Sigmoid colon (tissue), 7 donors: ENCODE data around the gene FICD. TPM values are rescaled to one million over a fixed set of nuclear protein-coding genes. Genes with fewer than 3 reads are reported as not detected.

ENCODE experiments used
- DNase-seq: peaks from one replicate; pipeline ENCODE4 v3.0.0-alpha.2; 2019
- H3K27ac ChIP-seq, 4 donors: fragments of 200-600 bp; sonication (generic); one replicate each; pipeline ENCODE4 v1.5.1; 2016 to 2019; ENCODE audit warnings: mild to moderate bottlenecking in 1 of 4
- H3K27me3 ChIP-seq, 3 donors: fragments of 200-600 bp; sonication (generic); one replicate each; pipeline ENCODE4 v1.5.1; 2019; ENCODE audit warnings: mild to moderate bottlenecking in 1 of 3
- H3K36me3 ChIP-seq, 4 donors: fragments of 200-600 bp; sonication (generic); one replicate each; pipeline ENCODE4 v1.5.1; 2016 to 2019
- H3K4me1 ChIP-seq, 4 donors: fragments of 200-600 bp; sonication (generic); one replicate each; pipeline ENCODE4 v1.5.1; 2017 to 2019
- H3K4me3 ChIP-seq, 4 donors: fragments of 200-600 bp; sonication (generic); one replicate each; pipeline ENCODE4 v1.5.1; 2017 to 2019; ENCODE audit warnings: mild to moderate bottlenecking in 2 of 4, moderate library complexity in 1 of 4
- H3K9me3 ChIP-seq, 4 donors: fragments of 200-600 bp in 3 of 4; sonication (generic) in 3 of 4; one replicate each; pipeline versions ENCODE4 v1.5.1 to v1.6.1; 2013 to 2019
- CTCF ChIP-seq, 4 experiments: fragments of 450-650 bp in 3 of 4; fragments of 200-600 bp in 1 of 4; IDR thresholded peaks; one replicate each; pipeline ENCODE4 v1.5.1; 2016 to 2019; ENCODE audit warnings: antibody characterized with exemption in 4 of 4, mild to moderate bottlenecking in 3 of 4, moderate library complexity in 2 of 4
- EP300 ChIP-seq, 4 donors: sonication (generic); formaldehyde crosslinking; IDR thresholded peaks; one replicate each; pipeline ENCODE4 v1.6.1; 2017; ENCODE audit warnings: antibody characterized with exemption in 4 of 4
- POLR2A ChIP-seq, 2 donors: fragments of 450-650 bp; IDR thresholded peaks; one replicate each; pipeline ENCODE4 v1.6.1; 2016; ENCODE audit warnings: antibody characterized with exemption in 2 of 2, mild to moderate bottlenecking in 2 of 2, moderate library complexity in 2 of 2
- POLR2AphosphoS5 ChIP-seq, 4 donors: sonication (generic); formaldehyde crosslinking; IDR thresholded peaks; one replicate each; pipeline ENCODE4 v1.6.1; 2017; ENCODE audit warnings: antibody characterized with exemption in 4 of 4
- WGBS, 2 donors: extraction: QIAGEN DNeasy Blood & Tissue Kit; methylation state at CpG; one replicate each; pipeline ENCODE4 v1.1.7; 2013; 5-methylcytosine and 5-hydroxymethylcytosine counted together
- intact Hi-C: fragments of 100-400 bp; cut with DNase I; formaldehyde crosslinking; loops from one replicate; pipeline ENCODE4 v1.15.1; 2023
- polyA plus RNA-seq, 3 donors: library from polyadenylated mRNA; stranded (reverse); fragments of 200-250 nt; gene quantifications; one replicate each; pipeline ENCODE4 v1.2.3, GENCODE V29; 2013
- total RNA-seq, 4 donors: library from RNA; depleted of rRNA; stranded (reverse); fragments of >200 nt; gene quantifications; one replicate each; pipeline ENCODE4 v1.1.0, GENCODE V29; 2016
- donor health status: healthy with polysubstance abuse.
- donor health status: Bipolar disorder and iron deficiency.
- donor health status: healthy.

Gene FICD
- total and polyA plus RNA-seq, 7 donors: 1.2 to 5.4 (median 3.2) TPM; not detected in 1

- H3K4me1 ChIP-seq: peaks cover 0 to 19% (median 16%) of the 10 kb centered on the region in 4 donors
- intact Hi-C loops: loop anchor here (10.0 kb wide), 1 partner anchor 832 kb away; the partner anchor contains the start of gene PWP1
- H3K4me3 ChIP-seq: no peak overlapping the region
- H3K36me3 ChIP-seq: peaks cover 0 to 42% (median 25%) of the 10 kb centered on the region in 4 donors
- WGBS, 2 donors: 91 to 92% methylated on average over 23 of the region's 23 CpGs
- DNase-seq: no peak
- H3K9me3 ChIP-seq: no peaks in the 10 kb centered on the region
- no peaks in the 10 kb centered on the region for H3K27me3 ChIP-seq
- TF ChIP-seq CTCF (IDR thresholded peaks at IDR 0.05) (no peak), POLR2AphosphoS5 (IDR thresholded peaks at IDR 0.05) (no peak), POLR2A (IDR thresholded peaks at IDR 0.05) (no peak), EP300 (IDR thresholded peaks at IDR 0.05) (no peak)
- H3K27ac ChIP-seq: no peak overlapping the region
Measured at GRCh38 chr12:108516511-108517275, 1.6 kb downstream of the FICD start.

GRCh38 chr12:108517288-108518100, 2.4 kb downstream of the FICD start:
- H3K4me1 ChIP-seq: peaks cover 0 to 16% (median 12%) of the 10 kb centered on the region in 4 donors
- TF ChIP-seq POLR2A (IDR thresholded peaks at IDR 0.05): no peak
- TF ChIP-seq CTCF (IDR thresholded peaks at IDR 0.05): no peak
- TF ChIP-seq EP300 (IDR thresholded peaks at IDR 0.05): no peak
- no peak for TF ChIP-seq POLR2AphosphoS5 (IDR thresholded peaks at IDR 0.05)
- 90 to 92% methylated on average over 12 of the region's 12 CpGs for WGBS, 2 donors
- no peak overlapping the region for H3K4me3 ChIP-seq
- H3K27ac ChIP-seq: no peak overlapping the region
- no peaks in the 10 kb centered on the region for H3K9me3 ChIP-seq
- H3K36me3 ChIP-seq: peaks cover 0 to 50% (median 27%) of the 10 kb centered on the region in 4 donors
- no peak for DNase-seq
- intact Hi-C loops: loop anchor here (10.0 kb wide), 1 partner anchor 833 kb away; the partner anchor contains the start of gene PWP1
- H3K27me3 ChIP-seq: no peaks in the 10 kb centered on the region

GRCh38 chr12:108518101-108518715, 3.1 kb downstream of the FICD start:
- Histone ChIP-seq H3K9me3 (no peaks in the 10 kb centered on the region), H3K27me3 (no peaks in the 10 kb centered on the region), H3K27ac (no peak overlapping the region), H3K4me3 (no peak overlapping the region), H3K36me3 (peaks cover 6 to 57% (median 33%) of the 10 kb centered on the region in 4 donors), H3K4me1 (peaks cover 0 to 16% (median 12%) of the 10 kb centered on the region in 4 donors)
- intact Hi-C loops: loop anchor here (10.0 kb wide), 1 partner anchor 833 kb away; the partner anchor contains the start of gene PWP1
- no peak for DNase-seq
- no peak for TF ChIP-seq EP300 (IDR thresholded peaks at IDR 0.05)
- TF ChIP-seq POLR2AphosphoS5 (IDR thresholded peaks at IDR 0.05): no peak
- TF ChIP-seq POLR2A (IDR thresholded peaks at IDR 0.05): no peak
- TF ChIP-seq CTCF (IDR thresholded peaks at IDR 0.05): no peak
- 96 to 97% methylated on average over 24 of the region's 24 CpGs for WGBS, 2 donors

- Histone ChIP-seq H3K4me1 (peaks cover 0 to 16% (median 12%) of the 10 kb centered on the region in 4 donors), H3K36me3 (peaks cover 13 to 64% (median 40%) of the 10 kb centered on the region in 4 donors), H3K27me3 (no peaks in the 10 kb centered on the region), H3K27ac (no peak overlapping the region), H3K9me3 (no peaks in the 10 kb centered on the region), H3K4me3 (no peak overlapping the region)
- no peak for DNase-seq
- TF ChIP-seq CTCF (IDR thresholded peaks at IDR 0.05) (no peak), POLR2AphosphoS5 (IDR thresholded peaks at IDR 0.05) (no peak), EP300 (IDR thresholded peaks at IDR 0.05) (no peak), POLR2A (IDR thresholded peaks at IDR 0.05) (no peak)
- WGBS, 2 donors: 94 to 96% methylated on average over 39 of the region's 39 CpGs
- intact Hi-C loops: loop anchor here (10.0 kb wide), 1 partner anchor 834 kb away; the partner anchor contains the start of gene PWP1
Measured at GRCh38 chr12:108518716-108519496, 3.8 kb downstream of the FICD start.
